HL-60 (cell line): Measurements from ENCODE around the gene KLHL40.

Experiments
- POLR2AphosphoS5 ChIP-seq: IDR thresholded peaks from 2 replicates; pipeline ENCODE4 v1.6.1; 2012; ENCODE audit warnings: low read depth
- SPI1 ChIP-seq: IDR thresholded peaks from 2 replicates; pipeline ENCODE4 v1.6.1; 2012; ENCODE audit warnings: low read depth, mild to moderate bottlenecking, borderline replicate concordance
- TF ChIP-seq, protein P1 (sequence below): IDR thresholded peaks from one replicate; pipeline ENCODE4 v1.5.1; 2011; ENCODE audit warnings: low read length, control low read depth, inconsistent platforms; ENCODE audit not compliant: insufficient read depth
- TF ChIP-seq, protein P2 (sequence below): IDR thresholded peaks from 2 replicates; pipeline ENCODE4 v1.6.1; 2012; ENCODE audit warnings: low read depth; ENCODE audit not compliant: insufficient replicate concordance

DNA sequence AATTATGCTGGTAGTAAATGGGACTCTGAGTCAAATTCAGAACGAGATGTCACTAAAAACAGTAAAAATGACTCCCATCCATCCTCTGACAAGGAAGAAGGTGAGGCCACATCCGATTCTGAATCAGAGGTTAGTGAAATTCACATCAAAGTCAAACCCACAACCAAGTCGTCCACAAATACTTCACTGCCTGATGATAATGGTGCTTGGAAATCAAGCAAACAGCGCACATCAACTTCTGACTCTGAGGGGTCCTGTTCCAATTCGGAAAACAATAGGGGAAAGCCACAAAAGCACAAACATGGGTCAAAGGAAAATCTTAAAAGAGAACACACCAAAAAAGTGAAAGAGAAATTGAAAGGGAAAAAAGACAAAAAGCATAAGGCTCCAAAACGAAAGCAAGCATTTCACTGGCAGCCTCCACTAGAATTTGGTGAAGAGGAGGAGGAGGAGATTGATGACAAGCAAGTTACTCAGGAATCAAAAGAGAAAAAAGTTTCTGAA is 46.9 kb upstream of the KLHL40 start:
- TF ChIP-seq SPI1: no peak
- TF ChIP-seq, protein P1, sequence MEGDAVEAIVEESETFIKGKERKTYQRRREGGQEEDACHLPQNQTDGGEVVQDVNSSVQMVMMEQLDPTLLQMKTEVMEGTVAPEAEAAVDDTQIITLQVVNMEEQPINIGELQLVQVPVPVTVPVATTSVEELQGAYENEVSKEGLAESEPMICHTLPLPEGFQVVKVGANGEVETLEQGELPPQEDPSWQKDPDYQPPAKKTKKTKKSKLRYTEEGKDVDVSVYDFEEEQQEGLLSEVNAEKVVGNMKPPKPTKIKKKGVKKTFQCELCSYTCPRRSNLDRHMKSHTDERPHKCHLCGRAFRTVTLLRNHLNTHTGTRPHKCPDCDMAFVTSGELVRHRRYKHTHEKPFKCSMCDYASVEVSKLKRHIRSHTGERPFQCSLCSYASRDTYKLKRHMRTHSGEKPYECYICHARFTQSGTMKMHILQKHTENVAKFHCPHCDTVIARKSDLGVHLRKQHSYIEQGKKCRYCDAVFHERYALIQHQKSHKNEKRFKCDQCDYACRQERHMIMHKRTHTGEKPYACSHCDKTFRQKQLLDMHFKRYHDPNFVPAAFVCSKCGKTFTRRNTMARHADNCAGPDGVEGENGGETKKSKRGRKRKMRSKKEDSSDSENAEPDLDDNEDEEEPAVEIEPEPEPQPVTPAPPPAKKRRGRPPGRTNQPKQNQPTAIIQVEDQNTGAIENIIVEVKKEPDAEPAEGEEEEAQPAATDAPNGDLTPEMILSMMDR: no peak
- no peak for TF ChIP-seq POLR2AphosphoS5
- TF ChIP-seq, protein P2, sequence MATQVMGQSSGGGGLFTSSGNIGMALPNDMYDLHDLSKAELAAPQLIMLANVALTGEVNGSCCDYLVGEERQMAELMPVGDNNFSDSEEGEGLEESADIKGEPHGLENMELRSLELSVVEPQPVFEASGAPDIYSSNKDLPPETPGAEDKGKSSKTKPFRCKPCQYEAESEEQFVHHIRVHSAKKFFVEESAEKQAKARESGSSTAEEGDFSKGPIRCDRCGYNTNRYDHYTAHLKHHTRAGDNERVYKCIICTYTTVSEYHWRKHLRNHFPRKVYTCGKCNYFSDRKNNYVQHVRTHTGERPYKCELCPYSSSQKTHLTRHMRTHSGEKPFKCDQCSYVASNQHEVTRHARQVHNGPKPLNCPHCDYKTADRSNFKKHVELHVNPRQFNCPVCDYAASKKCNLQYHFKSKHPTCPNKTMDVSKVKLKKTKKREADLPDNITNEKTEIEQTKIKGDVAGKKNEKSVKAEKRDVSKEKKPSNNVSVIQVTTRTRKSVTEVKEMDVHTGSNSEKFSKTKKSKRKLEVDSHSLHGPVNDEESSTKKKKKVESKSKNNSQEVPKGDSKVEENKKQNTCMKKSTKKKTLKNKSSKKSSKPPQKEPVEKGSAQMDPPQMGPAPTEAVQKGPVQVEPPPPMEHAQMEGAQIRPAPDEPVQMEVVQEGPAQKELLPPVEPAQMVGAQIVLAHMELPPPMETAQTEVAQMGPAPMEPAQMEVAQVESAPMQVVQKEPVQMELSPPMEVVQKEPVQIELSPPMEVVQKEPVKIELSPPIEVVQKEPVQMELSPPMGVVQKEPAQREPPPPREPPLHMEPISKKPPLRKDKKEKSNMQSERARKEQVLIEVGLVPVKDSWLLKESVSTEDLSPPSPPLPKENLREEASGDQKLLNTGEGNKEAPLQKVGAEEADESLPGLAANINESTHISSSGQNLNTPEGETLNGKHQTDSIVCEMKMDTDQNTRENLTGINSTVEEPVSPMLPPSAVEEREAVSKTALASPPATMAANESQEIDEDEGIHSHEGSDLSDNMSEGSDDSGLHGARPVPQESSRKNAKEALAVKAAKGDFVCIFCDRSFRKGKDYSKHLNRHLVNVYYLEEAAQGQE: no peak
